ENCODE measurements around the gene RASL10B. TPM values are rescaled to one million over a fixed set of nuclear protein-coding genes. Genes with fewer than 3 reads are reported as not detected.
"Not testable (repeated sequence)": the region's sequence is repeated elsewhere in the genome, so short reads cannot be mapped to it uniquely, and the experiment has no call there.

The RASL10B gene
- total and polyA plus RNA-seq, 7 experiments from 2014 or later = 0.14 to 0.76 (median 0.37) TPM

- no peaks in the 10 kb centered on the region for H3K36me3 Mint-ChIP-seq
- no peaks in the 10 kb centered on the region for H3K4me1 ChIP-seq (ENCODE audit: control insufficient read depth in 2 of 2, insufficient read depth in 2 of 2, low read length in 2 of 2)
- CTCF ChIA-PET = interaction anchor here (1.0 to 7.3 kb wide), 6 partner anchors 9 to 192 kb away, joined by 3 to 93 read pairs (median 5); no protein-coding TSS in a partner anchor
- H3K9me3 ChIP-seq (ENCODE audit: control insufficient read depth in 2 of 3, low read length in 3 of 3) = no peaks in the 10 kb centered on the region
- no peak overlapping the region for H3K4me3 Mint-ChIP-seq
- H3K4me3 ChIP-seq (ENCODE audit: low read length) = no peak overlapping the region
- no peak for ATAC-seq
- no peak overlapping the region for H3K27ac ChIP-seq (ENCODE audit: low read depth, low read length)
- peaks cover 0 to 21% (median 3%) of the 10 kb centered on the region in 7 donors for H3K4me1 Mint-ChIP-seq
- intact Hi-C loops (cut with micrococcal nuclease) = loop anchor here (5.0 to 10.0 kb wide), 3 partner anchors 204 to 631 kb away; partner anchors contain the start of genes NLE1 (in 1 of the 2), RAD51D (in 1 of the 2) and UNC45B (in 1 of the 2)
- DNase-seq = no peak
- no peaks in the 10 kb centered on the region for H3K36me3 ChIP-seq (ENCODE audit: control insufficient read depth in 2 of 3, insufficient read depth in 3 of 3, low read length in 3 of 3)
- POLR2A ChIA-PET = no interaction called here
- H3K27me3 Mint-ChIP-seq = peaks cover 34 to 51% (median 42%) of the 10 kb centered on the region in 5 donors
- no peak overlapping the region for H3K27ac Mint-ChIP-seq
- H3K27me3 ChIP-seq (ENCODE audit: control insufficient read depth in 2 of 2, insufficient read depth in 2 of 2, low read length in 2 of 2) = peaks cover 0 to 10% of the 10 kb centered on the region in 2 donors
- H3K9me3 Mint-ChIP-seq = peaks cover 0 to 1% (median 0%) of the 10 kb centered on the region in 11 donors
Measured at GRCh38 chr17:35748341-35748841, 17.0 kb downstream of the RASL10B start.

DNA sequence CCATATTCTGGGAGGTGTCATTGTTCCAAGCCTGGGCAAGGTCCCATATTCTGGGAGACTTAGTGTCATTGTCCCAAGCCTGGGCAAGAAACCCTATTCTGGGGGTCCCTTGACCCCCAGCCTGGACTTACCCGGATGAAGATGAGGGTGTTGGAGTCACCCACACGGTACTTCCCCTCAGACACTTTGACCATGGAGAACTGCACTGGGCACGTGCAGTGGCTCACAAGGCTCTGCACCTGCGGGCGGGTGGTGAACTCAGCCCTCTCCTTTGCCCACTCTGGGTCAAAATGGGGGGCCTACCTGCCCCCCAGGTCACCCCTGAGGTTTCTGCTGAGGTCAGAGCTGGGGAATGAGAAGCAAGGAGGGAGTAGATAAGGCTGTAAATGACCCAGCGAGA lies 17.5 kb downstream of the RASL10B start:
- Mint-ChIP-seq H3K27ac (no peak overlapping the region), H3K27me3 (peaks cover 29 to 47% (median 38%) of the 10 kb centered on the region in 5 donors), H3K9me3 (peaks cover 0 to 1% (median 0%) of the 10 kb centered on the region in 11 donors), H3K36me3 (no peaks in the 10 kb centered on the region), H3K4me1 (peaks cover 0 to 21% (median 3%) of the 10 kb centered on the region in 7 donors), H3K4me3 (no peak overlapping the region)
- Histone ChIP-seq H3K27me3 (ENCODE audit: control insufficient read depth in 2 of 2, insufficient read depth in 2 of 2, low read length in 2 of 2) (peaks cover 0 to 10% of the 10 kb centered on the region in 2 donors), H3K4me3 (ENCODE audit: low read length) (no peak overlapping the region), H3K27ac (ENCODE audit: low read depth, low read length) (no peak overlapping the region), H3K36me3 (ENCODE audit: control insufficient read depth in 2 of 3, insufficient read depth in 3 of 3, low read length in 3 of 3) (no peaks in the 10 kb centered on the region), H3K4me1 (ENCODE audit: control insufficient read depth in 2 of 2, insufficient read depth in 2 of 2, low read length in 2 of 2) (no peaks in the 10 kb centered on the region), H3K9me3 (ENCODE audit: control insufficient read depth in 2 of 3, low read length in 3 of 3) (no peaks in the 10 kb centered on the region)
- POLR2A ChIA-PET = interaction anchor here (0.8 to 1.3 kb wide), 2 partner anchors 60 to 62 kb away, joined by 4 to 6 read pairs; partner anchors contain the start of gene TAF15
- CTCF ChIA-PET = interaction anchor here (1.3 to 7.3 kb wide), 2 partner anchors 13 to 135 kb away, joined by 7 to 93 read pairs; no protein-coding TSS in a partner anchor
- ATAC-seq (no peak), DNase-seq (no peak)
- intact Hi-C loops (cut with micrococcal nuclease) = loop anchor here (5.0 to 10.0 kb wide), 3 partner anchors 204 to 632 kb away; partner anchors contain the start of genes NLE1 (in 1 of the 2), RAD51D (in 1 of the 2) and UNC45B (in 1 of the 2)

DNA sequence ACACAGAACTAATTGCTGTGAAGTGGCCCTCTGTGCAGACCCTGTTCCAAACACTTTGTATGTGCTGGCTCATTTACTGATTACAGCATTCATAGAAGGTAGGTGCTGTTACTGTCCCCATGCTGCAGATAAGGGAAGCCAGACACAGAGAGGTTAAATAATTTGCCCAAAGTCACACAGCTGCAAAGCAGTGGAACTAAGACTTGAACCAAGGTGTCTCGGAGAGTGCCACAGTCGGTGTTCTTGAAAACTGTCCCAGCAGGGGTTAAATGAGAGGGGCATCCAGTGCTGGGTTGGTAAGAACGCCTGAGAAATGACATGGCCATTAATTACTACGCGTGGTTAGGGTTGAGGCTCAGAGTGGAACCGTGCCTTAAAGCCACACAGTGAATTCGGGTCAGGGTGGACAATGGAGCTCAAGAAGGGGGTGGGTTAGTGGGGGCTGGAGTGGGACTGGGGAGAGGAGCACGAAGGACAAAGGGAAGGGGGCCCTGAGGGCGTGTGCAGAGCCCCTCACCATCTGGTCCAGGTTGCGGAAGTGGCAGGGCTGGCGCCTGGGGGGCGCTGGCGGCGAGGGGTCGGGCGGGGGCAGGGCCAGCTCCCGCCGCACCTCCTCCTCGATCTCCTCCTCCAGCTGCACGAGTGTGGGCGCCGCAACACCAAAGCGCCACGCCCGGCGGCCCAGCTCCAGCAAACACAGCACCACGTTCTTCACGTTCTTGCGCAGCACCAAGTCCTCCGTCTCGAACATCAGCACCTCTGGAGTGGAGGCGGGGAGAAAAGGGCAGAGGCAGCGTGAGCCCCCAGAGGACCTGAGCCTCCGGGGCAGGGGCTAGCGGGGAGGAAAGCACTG lies 18.3 kb downstream of the RASL10B start:
- Histone ChIP-seq H3K9me3 (ENCODE audit: control insufficient read depth in 2 of 3, low read length in 3 of 3) (no peaks in the 10 kb centered on the region), H3K27ac (ENCODE audit: low read depth, low read length) (no peak overlapping the region), H3K4me3 (ENCODE audit: low read length) (no peak overlapping the region), H3K36me3 (ENCODE audit: control insufficient read depth in 2 of 3, insufficient read depth in 3 of 3, low read length in 3 of 3) (no peaks in the 10 kb centered on the region), H3K4me1 (ENCODE audit: control insufficient read depth in 2 of 2, insufficient read depth in 2 of 2, low read length in 2 of 2) (no peaks in the 10 kb centered on the region), H3K27me3 (ENCODE audit: control insufficient read depth in 2 of 2, insufficient read depth in 2 of 2, low read length in 2 of 2) (peaks cover 0 to 10% of the 10 kb centered on the region in 2 donors)
- ChIA-PET CTCF (interaction anchor here (1.3 to 7.3 kb wide), 2 partner anchors 14 to 136 kb away, joined by 7 to 93 read pairs; no protein-coding TSS in a partner anchor), POLR2A (interaction anchor here (0.8 to 1.3 kb wide), 2 partner anchors 59 to 62 kb away, joined by 4 to 6 read pairs; partner anchors contain the start of gene TAF15)
- DNase-seq (no peak), ATAC-seq (no peak)
- Mint-ChIP-seq H3K27ac (peak overlapping the region in 1 of 9 donors; percentile 17), H3K4me3 (peak overlapping the region in 3 of 10 donors; percentile 9 to 47 (median 13)), H3K36me3 (no peaks in the 10 kb centered on the region), H3K27me3 (peaks cover 29 to 47% (median 36%) of the 10 kb centered on the region in 5 donors), H3K9me3 (peaks cover 0 to 1% (median 0%) of the 10 kb centered on the region in 11 donors), H3K4me1 (peaks cover 0 to 21% (median 3%) of the 10 kb centered on the region in 7 donors)
- intact Hi-C loops (cut with micrococcal nuclease) = loop anchor here (5.0 to 10.0 kb wide), 3 partner anchors 205 to 632 kb away; partner anchors contain the start of genes NLE1 (in 1 of the 2), RAD51D (in 1 of the 2) and UNC45B (in 1 of the 2)

DNA sequence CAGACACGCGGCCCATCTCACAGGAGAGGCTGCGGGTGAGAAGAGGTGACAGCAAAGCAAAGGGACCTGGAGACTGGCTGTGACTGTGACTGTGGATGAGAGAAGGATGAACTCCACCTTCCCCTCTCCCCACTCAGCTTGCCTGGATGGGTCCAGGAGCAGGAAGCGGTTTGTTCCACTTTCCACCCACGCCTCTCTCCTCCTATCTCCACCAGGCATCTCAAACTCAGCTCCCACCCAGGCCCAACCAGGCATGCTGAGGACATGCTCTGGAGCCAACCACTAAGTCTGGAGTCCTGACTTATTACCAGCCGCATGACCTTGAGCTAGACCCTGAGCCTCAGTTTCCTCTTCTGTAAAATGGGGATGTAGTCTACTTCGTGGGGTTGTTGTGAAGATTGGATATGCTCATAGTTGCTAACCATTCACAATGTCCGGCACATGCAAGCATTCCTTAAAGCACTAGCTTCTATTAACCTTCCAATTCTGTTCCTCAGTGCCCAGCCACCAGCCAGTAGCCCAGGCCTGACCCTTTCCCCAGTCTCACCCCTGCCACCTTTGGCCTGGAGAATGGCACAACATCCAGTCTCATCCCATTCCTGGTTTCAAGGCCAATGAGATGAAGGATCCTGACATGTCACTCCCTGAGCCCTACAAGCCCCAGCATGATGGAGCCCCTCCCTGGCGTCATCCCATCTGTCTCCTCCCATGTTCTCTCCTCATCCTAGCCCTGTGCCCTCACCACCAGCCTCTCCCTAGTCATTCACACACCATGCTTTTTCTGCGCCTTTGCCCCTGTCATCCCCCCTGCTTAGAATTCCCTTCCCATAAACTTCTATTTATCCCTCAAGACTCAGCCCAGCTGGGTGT lies 19.3 kb downstream of the RASL10B start:
- CTCF ChIA-PET = no interaction called here
- Histone ChIP-seq H3K9me3 (ENCODE audit: control insufficient read depth in 2 of 3, low read length in 3 of 3) (no peaks in the 10 kb centered on the region), H3K27me3 (ENCODE audit: control insufficient read depth in 2 of 2, insufficient read depth in 2 of 2, low read length in 2 of 2) (peaks cover 0 to 10% of the 10 kb centered on the region in 2 donors), H3K4me1 (ENCODE audit: control insufficient read depth in 2 of 2, insufficient read depth in 2 of 2, low read length in 2 of 2) (no peaks in the 10 kb centered on the region), H3K4me3 (ENCODE audit: low read length) (no peak overlapping the region), H3K36me3 (ENCODE audit: control insufficient read depth in 2 of 3, insufficient read depth in 3 of 3, low read length in 3 of 3) (no peaks in the 10 kb centered on the region), H3K27ac (ENCODE audit: low read depth, low read length) (no peak overlapping the region)
- Mint-ChIP-seq H3K9me3 (peaks cover 0 to 1% (median 0%) of the 10 kb centered on the region in 11 donors), H3K4me1 (peaks cover 0 to 21% (median 3%) of the 10 kb centered on the region in 7 donors), H3K27ac (no peak overlapping the region), H3K36me3 (no peaks in the 10 kb centered on the region), H3K27me3 (peaks cover 29 to 47% (median 36%) of the 10 kb centered on the region in 5 donors), H3K4me3 (peak overlapping the region in 1 of 10 donors; percentile 13)
- intact Hi-C loops (cut with micrococcal nuclease) = no loop called here
- POLR2A ChIA-PET = no interaction called here
- DNase-seq = no peak
- no peak for ATAC-seq

DNA sequence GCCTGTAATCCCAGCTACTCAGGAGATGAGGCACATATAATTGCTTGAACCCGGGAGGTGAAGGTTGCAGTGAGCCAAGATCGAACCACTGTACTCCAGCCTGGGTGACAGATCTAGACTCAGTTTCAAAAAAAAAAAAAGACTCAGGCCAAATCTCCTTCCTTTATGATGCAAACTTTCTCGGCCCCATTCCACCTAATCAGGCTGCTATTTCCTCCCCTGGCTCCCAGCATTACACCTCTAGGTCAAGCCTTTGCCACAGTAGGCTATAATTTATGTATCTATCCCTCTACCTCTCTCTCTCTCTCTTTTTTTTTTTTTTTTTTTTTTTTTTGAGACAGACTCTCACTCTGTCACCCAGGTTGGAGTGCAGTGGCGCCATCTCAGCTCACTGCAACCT lies 20.1 kb downstream of the RASL10B start:
- H3K27ac ChIP-seq (ENCODE audit: low read depth, low read length); H3K27ac Mint-ChIP-seq; DNase-seq; H3K4me1 ChIP-seq (ENCODE audit: control insufficient read depth in 2 of 2, insufficient read depth in 2 of 2, low read length in 2 of 2); H3K9me3 Mint-ChIP-seq; POLR2A ChIA-PET; intact Hi-C loops (cut with micrococcal nuclease); H3K4me3 ChIP-seq (ENCODE audit: low read length); H3K9me3 ChIP-seq (ENCODE audit: control insufficient read depth in 2 of 3, low read length in 3 of 3); ATAC-seq; H3K36me3 Mint-ChIP-seq; H3K36me3 ChIP-seq (ENCODE audit: control insufficient read depth in 2 of 3, insufficient read depth in 3 of 3, low read length in 3 of 3); CTCF ChIA-PET: not testable (repeated sequence)
- Mint-ChIP-seq H3K4me3 (peak overlapping the region in 1 of 10 donors; percentile 5), H3K27me3 (peaks cover 29 to 49% (median 36%) of the 10 kb centered on the region in 5 donors), H3K4me1 (peaks cover 0 to 21% (median 3%) of the 10 kb centered on the region in 7 donors)
- peaks cover 0 to 10% of the 10 kb centered on the region in 2 donors for H3K27me3 ChIP-seq (ENCODE audit: control insufficient read depth in 2 of 2, insufficient read depth in 2 of 2, low read length in 2 of 2)

DNA sequence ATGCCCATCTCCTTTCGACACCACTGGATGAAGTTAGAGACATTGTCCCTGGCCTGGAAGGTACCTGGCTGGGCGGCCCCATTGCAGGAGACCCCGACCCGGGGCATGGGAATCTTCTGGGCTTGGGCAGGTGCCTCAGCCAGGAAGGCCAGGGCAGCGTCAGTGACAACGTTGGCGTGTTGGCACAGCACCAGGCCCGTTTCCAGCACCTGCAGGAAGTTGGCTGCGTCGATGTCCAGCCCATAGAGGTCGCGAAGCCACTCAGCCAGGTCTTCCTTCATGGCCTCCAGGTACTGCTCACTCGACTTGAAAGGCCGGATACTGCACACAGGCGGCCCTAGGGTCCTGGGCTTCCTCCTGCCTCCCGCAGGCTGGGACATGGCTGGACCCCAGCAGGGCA lies 21.0 kb downstream of the RASL10B start:
- no peak overlapping the region for H3K27ac ChIP-seq (ENCODE audit: low read depth, low read length)
- H3K27me3 ChIP-seq (ENCODE audit: control insufficient read depth in 2 of 2, insufficient read depth in 2 of 2, low read length in 2 of 2) = peaks cover 0 to 10% of the 10 kb centered on the region in 2 donors
- Mint-ChIP-seq H3K9me3 (peaks cover 0 to 1% (median 0%) of the 10 kb centered on the region in 11 donors), H3K4me3 (no peak overlapping the region), H3K36me3 (no peaks in the 10 kb centered on the region), H3K27me3 (peaks cover 29 to 49% (median 34%) of the 10 kb centered on the region in 5 donors), H3K27ac (no peak overlapping the region), H3K4me1 (peaks cover 0 to 19% (median 3%) of the 10 kb centered on the region in 7 donors)
- no peaks in the 10 kb centered on the region for H3K9me3 ChIP-seq (ENCODE audit: control insufficient read depth in 2 of 3, low read length in 3 of 3)
- ATAC-seq (no peak), DNase-seq (no peak)
- ChIA-PET CTCF (no interaction called here), POLR2A (no interaction called here)
- no peaks in the 10 kb centered on the region for H3K4me1 ChIP-seq (ENCODE audit: control insufficient read depth in 2 of 2, insufficient read depth in 2 of 2, low read length in 2 of 2)
- intact Hi-C loops (cut with micrococcal nuclease) = no loop called here
- no peaks in the 10 kb centered on the region for H3K36me3 ChIP-seq (ENCODE audit: control insufficient read depth in 2 of 3, insufficient read depth in 3 of 3, low read length in 3 of 3)
- no peak overlapping the region for H3K4me3 ChIP-seq (ENCODE audit: low read length)

Measured in naive thymus-derived CD4-positive, alpha-beta T cell (primary cell).